ENCODE results near the gene RETN.

RETN gene

DNA sequence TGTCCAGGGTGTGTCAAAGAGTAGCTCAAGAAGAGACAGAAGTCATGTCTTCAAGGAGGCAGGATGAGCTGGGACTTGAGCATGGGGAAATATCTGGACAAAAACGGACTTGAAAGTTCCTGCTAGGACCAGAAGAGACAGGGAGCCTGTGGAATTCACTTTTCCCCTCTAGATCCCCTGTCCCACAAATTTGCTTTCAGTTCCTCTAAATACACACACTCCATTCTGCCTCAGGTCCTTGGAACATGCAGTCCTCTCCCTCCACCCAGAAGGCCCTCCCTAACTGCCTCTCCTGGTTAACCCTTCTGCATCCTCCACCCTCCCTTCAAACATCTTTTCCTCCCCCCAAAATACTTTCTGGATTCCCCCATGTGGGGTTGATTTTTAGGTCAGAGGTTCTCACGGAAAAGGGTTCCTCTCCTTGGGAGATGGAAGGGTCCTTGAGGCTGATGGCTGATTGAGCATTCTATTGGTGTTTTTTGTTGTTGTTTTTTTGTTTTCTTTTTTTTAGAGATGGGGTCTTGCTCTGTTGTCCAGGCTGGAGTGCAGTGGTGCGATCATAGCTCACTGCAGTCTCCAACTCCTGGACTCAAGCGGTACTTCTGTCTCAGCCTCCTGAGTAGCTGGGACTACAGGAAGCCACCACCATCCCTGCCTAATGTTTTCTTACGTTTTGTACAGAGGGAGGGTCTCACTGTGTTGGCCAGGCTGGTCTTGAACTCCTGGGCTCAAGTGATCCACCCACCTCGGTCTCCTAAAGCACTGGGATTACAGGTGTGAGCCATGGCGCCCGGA, 6.9 kb upstream of the RETN start:
- no peak for DNase-seq

GRCh38 chr19:7662657-7663056, 6.2 kb upstream of the RETN start:
- DNase-seq, result no peak

- no peak for DNase-seq
Observed at GRCh38 chr19:7663706-7664105, 5.1 kb upstream of the RETN start.

GRCh38 chr19:7665076-7665475, 3.8 kb upstream of the RETN start:
- DNase-seq, result no peak

- DNase-seq, result no peak
Observed at GRCh38 chr19:7669641-7670040, 792 bp downstream of the RETN start.

DNA sequence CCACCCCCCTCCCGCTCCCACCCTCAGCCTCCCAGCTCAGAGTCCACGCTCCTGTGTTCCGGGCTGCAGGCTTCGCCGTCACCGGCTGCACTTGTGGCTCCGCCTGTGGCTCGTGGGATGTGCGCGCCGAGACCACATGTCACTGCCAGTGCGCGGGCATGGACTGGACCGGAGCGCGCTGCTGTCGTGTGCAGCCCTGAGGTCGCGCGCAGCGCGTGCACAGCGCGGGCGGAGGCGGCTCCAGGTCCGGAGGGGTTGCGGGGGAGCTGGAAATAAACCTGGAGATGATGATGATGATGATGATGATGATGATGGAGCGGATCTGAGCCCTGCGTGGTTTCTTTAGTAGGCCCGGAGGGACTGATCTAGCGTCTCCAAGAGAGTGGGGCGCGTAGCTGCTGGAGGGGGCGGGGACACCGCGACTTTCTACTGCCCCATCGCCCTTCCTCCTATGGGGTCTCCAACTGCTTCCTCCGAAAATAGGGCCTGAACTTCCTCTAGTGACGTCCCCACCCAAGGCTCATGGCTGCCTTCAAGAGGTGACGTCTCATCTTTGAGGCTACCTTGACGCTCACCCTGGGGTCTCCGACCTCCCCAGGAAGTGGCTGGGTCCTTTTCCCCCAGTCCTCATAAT, 1.4 kb downstream of the RETN start:
- no peak for DNase-seq

GRCh38 chr19:7670790-7671189, 1.9 kb downstream of the RETN start:
- no peak for DNase-seq

- DNase-seq, result no peak
Observed at GRCh38 chr19:7672522-7672921, 3.7 kb downstream of the RETN start.

DNA sequence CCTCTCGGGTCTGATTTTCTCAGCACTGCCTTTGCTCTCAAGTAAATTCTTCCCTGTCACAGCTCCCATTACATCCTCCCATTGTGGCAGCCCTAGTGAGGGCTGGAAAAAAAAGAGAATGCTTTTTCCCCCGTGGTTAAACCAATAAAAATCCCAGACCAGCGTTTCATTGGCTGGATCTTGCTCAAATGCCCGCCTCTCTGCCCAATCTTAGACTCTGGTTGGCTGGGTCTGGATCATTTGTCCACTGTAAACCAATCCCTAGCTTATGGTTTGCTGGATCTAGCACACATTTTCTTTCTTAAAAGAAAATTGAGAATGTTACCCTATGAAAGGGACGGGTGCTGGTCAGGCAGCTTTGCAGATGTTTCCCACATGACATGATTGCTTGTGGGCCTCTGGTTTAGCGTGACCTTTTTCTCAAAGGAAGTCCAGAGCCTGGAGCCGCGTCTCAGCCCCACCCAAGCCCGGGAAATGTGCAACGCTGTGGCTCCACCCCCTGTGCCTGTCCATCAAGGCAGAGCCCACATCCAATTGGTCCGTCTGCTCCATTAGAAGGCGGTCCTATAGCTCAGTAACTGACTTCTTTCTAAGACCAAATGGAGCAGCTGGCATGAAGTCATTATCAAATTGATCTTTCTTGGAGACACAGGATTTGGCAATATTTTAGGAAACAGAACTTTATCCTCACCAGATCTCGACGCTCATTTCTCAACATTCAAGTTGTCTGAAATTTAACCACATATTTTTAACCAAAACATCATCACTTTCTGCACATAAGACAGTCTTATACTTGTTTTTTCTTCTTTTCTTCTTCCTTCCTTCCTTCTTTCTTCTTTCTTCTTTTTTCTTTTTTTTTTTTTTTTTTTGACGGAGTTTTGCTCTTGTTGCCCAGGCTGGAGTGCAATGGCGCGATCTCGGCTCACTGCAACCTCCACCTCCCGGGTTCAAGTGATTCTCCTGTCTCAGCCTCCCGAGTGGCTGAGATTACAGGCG, 5.5 kb downstream of the RETN start:
- DNase-seq, result no peak

- DNase-seq, result no peak
Observed at GRCh38 chr19:7676376-7676775, 7.5 kb downstream of the RETN start.

DNA sequence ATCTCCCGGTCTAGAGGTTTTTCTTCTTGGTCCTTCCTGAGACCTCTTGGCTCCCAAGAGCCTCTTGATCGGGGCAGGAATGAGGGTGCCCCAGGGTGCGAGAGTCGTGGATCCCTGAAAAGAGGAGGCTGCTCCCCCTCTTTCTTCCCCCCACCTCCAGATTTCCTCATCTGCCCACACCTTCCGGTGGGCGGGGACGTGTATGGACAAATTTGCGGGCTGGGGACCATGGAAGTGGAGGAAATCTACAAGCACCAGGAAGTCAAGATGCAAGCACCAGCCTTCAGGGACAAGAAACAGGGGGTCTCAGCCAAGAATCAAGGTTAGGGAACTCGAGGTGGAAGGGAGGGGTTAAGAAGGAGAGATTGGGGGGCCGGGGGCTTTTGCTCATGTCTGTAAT, 8.0 kb downstream of the RETN start, which contains the start of gene MCEMP1:
MCEMP1 (plus strand) TSS at position 237 of the 400 bp plus-strand sequence; CDS start at position 268, 31 bp downstream.
- no peak for DNase-seq

- DNase-seq, result no peak
Observed at GRCh38 chr19:7677669-7678311, 8.9 kb downstream of the RETN start.

- peak; percentile 81 for DNase-seq
Observed at GRCh38 chr19:7678971-7679751, 10.3 kb downstream of the RETN start.

GRCh38 chr19:7679771-7680605, 11.1 kb downstream of the RETN start:
- no peak for DNase-seq

- DNase-seq, result peak; percentile 79
Observed at GRCh38 chr19:7680606-7681339, 11.9 kb downstream of the RETN start, which contains the start of gene TRAPPC5. Gene TRAPPC5, plus strand, starts transcription at chr19:7680833. Its CDS starts 1,421 bp downstream, at chr19:7682254.

- DNase-seq, result peak; percentile 88
Observed at GRCh38 chr19:7681340-7682174, 12.7 kb downstream of the RETN start.

GRCh38 chr19:7682175-7682855, 13.5 kb downstream of the RETN start:
- no peak for DNase-seq
